Activated effector memory CD4-positive, alpha-beta T cell treated with anti-CD3 and anti-CD28 coated beads, Interleukin-2, amount 50 U/mL, for 16 hours (primary cell): ENCODE results near the gene CACNA1I.
"Not testable (repeated sequence)": the region's sequence is repeated elsewhere in the genome, so short reads cannot be mapped to it uniquely, and the experiment has no call there.

Source experiments
- DNase-seq: peaks from one replicate; pipeline ENCODE4 v3.0.0-alpha.2; 2020

Gene CACNA1I

GRCh38 chr22:39724857-39725256 is 154.3 kb downstream of the CACNA1I start:
- DNase-seq: peak; percentile 54

DNA sequence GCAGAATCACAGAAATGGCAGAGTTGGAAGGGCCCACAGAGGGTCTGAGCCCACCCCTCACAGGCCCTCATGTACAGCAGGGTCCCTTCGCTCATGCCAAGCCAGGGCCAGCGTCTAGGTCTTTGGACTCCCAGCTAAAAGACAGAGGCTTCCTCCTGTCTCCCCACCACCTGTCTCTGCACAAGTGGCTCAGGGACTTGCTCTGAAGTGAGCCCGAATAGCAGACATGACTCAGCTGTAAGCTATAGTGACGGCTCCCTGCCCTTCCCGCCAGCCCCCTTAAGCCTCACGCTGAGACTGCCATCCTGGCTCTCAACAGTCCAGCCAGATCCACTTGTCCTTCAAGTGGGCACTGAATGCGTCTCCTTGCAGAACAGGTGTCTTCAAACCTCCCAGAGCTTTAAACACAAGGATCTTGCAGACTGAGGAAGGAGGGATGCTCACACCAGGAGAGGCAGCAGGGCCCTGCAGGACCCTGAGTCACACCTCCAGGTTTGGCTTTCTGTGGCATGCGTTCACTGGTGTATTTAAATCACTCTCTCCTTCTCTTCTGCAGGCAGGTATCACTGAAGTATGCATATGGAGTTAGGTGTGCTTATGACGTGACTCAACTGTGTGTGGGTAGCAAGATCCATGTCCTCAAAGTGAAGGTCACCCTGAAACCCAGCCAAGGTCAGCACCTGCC is 154.9 kb downstream of the CACNA1I start:
- peak; percentile 46 for DNase-seq

DNA sequence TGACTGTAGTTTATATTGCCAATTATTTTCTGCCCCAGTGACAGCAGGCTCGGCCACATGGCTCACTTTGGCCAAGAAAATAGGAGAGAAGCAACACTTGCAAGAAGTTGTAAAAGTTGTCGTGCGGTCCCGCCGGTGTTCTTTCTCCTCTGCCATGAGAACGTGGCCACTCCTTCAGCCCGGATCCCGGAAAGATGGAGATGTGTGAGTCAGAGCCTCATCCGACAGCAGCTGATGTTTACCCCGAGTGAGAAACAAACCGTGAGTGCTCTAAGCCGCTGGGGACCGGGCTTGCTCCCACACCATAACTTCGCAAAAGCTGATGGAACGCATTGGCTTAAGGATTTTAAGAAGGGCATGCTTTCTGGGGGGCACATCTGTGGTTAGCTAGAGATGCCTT is 157.0 kb downstream of the CACNA1I start:
- no peak for DNase-seq

- no peak for DNase-seq
These were observed 157.8 kb downstream of the CACNA1I start for GRCh38 chr22:39728236-39728860.

DNA sequence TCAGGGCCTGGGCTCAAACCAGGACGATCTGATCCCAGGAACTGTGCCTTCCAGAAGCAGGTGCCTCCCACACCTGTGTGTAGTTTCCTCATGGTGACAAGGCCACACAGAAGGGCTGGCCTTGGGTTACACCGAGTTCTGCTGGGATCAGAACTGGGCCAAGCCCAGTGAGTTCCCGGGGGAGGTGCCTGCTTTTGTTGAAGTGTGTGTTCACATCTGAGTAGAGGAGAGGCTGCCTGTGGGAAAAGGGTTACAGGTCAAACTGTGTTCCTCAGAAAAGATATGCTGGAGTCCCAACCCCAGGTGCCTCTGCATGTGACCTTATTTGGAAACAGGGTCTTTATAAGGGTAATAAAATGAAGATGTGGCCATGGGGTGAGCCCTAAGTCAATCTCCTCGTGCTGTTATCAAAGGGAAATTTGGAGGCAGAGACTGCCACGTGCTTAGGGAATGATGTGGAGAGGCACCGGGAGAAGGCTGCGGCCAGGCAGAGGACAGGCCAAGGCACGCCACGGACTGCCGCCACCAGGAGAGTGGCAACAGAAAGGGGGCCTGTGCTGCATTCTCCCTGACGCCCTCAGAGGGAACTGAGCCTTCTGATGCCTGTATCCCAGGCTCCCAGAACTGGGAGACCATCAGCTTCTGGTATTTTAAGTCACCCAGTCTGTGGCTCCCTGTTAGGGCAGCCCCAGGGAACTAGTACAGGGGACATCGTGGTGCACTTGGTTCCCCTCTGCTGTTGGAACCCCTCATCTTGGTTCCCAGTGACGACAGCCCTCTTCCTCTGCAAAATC is 158.8 kb downstream of the CACNA1I start:
- no peak for DNase-seq

GRCh38 chr22:39731481-39731880 is 160.9 kb downstream of the CACNA1I start:
- DNase-seq: no peak

GRCh38 chr22:39731881-39732555 is 161.5 kb downstream of the CACNA1I start:
- DNase-seq: no peak

DNA sequence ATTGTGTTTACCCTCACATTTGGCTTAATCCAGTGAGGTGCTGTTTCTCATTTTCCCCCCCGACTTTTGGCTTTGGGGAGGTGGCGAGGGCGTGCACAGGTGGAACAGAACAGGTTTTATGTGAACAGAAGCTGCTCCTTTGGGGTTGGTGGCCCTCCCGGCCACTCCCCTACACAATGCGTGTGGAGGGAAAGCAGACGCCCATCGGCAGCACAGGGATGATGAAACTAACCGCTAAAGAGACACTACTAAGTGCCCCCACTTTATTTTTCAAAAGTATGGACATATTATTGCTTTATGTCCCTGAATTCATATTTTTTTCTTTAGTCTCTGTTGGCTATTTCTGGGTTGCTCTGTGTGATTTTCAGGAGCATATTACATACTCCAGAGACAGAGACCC is 162.1 kb downstream of the CACNA1I start:
- DNase-seq: no peak

GRCh38 chr22:39733191-39733590 is 162.6 kb downstream of the CACNA1I start:
- no peak for DNase-seq

GRCh38 chr22:39734046-39734445 is 163.5 kb downstream of the CACNA1I start:
- not testable (repeated sequence) for DNase-seq

DNA sequence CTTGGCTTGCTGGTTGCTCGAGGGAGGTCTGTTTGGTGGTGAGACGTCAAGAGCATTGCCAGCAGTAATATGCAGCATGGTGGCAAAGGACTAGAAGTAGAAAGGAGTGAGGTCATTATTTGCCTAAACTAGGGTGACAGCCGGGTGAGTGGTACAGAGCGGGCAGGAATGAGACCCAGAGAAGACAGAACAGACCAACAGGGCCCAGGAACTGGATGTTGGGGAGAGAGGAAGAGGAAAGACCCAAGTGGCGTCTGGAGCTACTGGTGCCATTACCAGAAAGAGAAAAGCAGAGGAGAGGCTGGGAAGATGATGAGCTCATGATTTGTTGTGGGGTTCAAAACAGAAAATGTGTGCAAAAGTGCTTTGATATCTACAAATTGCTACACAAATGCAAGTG is 164.3 kb downstream of the CACNA1I start:
- DNase-seq: no peak

DNA sequence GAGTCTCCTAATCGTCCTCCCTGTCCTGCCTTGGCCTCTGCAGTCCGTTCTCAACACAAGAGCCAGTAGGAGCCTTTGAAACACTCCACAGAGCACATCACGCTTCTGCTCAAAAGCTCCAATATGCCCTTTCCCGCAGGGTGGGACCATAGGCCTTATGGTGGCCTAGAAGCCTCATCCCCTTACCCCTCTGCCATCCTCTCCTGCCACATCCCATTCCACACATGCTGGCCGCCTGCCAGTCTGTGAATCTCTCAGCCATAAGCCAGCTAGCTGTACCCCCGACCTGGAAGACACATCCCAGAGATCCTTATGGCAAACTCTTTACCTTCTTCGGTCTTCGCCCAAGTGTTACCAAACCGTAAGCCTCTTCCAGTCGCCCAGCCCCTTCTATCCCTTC is 165.2 kb downstream of the CACNA1I start:
- DNase-seq: no peak

DNA sequence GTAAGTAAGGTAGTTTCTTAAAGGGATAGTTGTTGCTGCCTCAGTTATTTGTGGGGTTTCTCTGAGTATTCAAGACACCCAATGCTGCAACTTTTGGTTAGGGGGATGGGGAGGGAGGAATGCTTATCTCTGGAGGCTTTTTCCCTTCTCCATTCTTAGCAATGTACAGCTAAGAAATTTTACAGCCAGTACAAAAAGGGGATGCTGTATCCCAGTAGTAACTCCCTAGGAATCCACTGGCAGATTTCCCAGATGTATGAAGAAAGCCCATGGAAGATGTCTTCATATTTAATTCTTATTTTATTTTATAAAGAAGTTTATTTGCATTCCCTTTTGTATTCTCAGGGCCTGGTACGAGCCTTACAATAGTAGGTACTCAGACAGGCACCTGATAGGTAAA is 168.2 kb downstream of the CACNA1I start:
- no peak for DNase-seq
